H9 (cell line): ENCODE data around the gene BMERB1. TPM values are rescaled to one million over a fixed set of nuclear protein-coding genes. Genes with fewer than 3 reads are reported as not detected.

Experiments
- DNase-seq: peaks from one replicate; pipeline ENCODE4 v3.0.0-alpha.2; 2017
- H2AFZ ChIP-seq: one replicate; pipeline ENCODE4 v1.6.1; 2013; ENCODE audit warnings: mild to moderate bottlenecking, low read length, control low read depth, moderate library complexity
- H2AK5ac ChIP-seq: 2 replicates; pipeline ENCODE4 v1.6.1; 2013; ENCODE audit warnings: low read length, control low read depth, mixed read lengths; ENCODE audit not compliant: insufficient read length
- H2BK120ac ChIP-seq: one replicate; pipeline ENCODE4 v1.6.1; 2013; ENCODE audit warnings: low read depth, mild to moderate bottlenecking, low read length, control low read depth, inconsistent platforms; ENCODE audit not compliant: poor library complexity, severe bottlenecking
- H2BK12ac ChIP-seq: 2 replicates; pipeline ENCODE4 v1.6.1; 2013; ENCODE audit warnings: low read length, control low read depth, mixed read lengths, low read depth; ENCODE audit not compliant: insufficient read length
- H2BK15ac ChIP-seq: 2 replicates; pipeline ENCODE4 v1.6.1; 2013; ENCODE audit warnings: low read depth, low read length, control low read depth
- H2BK20ac ChIP-seq: one replicate; pipeline ENCODE4 v1.6.1; 2013; ENCODE audit warnings: low read depth, mild to moderate bottlenecking, low read length, control low read depth, inconsistent platforms; ENCODE audit not compliant: poor library complexity, severe bottlenecking
- H2BK5ac ChIP-seq: 2 replicates; pipeline ENCODE4 v1.6.1; 2013; ENCODE audit warnings: low read length, control low read depth, mixed read lengths; ENCODE audit not compliant: insufficient read length
- H3K14ac ChIP-seq: 2 replicates; pipeline ENCODE4 v1.6.1; 2013; ENCODE audit warnings: low read length, control low read depth; ENCODE audit not compliant: insufficient read depth
- H3K18ac ChIP-seq: 2 replicates; pipeline ENCODE4 v1.6.1; 2013; ENCODE audit warnings: low read depth, mild to moderate bottlenecking, mixed read lengths, low read length, control low read depth; ENCODE audit not compliant: insufficient read length
- H3K23ac ChIP-seq: 2 replicates; pipeline ENCODE4 v1.6.1; 2013; ENCODE audit warnings: low read length, control low read depth, mixed read lengths, low read depth; ENCODE audit not compliant: insufficient read length
- H3K23me2 ChIP-seq: 2 replicates; pipeline ENCODE4 v1.6.1; 2013; ENCODE audit warnings: low read depth, mild to moderate bottlenecking, mixed read lengths, low read length, control low read depth; ENCODE audit not compliant: insufficient read length, poor library complexity, severe bottlenecking
- H3K27ac ChIP-seq: 2 replicates; pipeline ENCODE4 v1.5.1; 2013; ENCODE audit warnings: low read length, control low read depth, mixed read lengths, low read depth; ENCODE audit not compliant: insufficient read length
- H3K27me3 ChIP-seq: 2 replicates; pipeline ENCODE4 v1.6.1; 2013; ENCODE audit warnings: low read length, control low read depth, inconsistent platforms; ENCODE audit not compliant: insufficient read depth
- H3K4ac ChIP-seq: 2 replicates; pipeline ENCODE4 v1.6.1; 2013; ENCODE audit warnings: low read depth, mild to moderate bottlenecking, control low read depth, inconsistent platforms, low read length, moderate library complexity
- H3K4me1 ChIP-seq: 2 replicates; pipeline ENCODE4 v1.6.1; 2013; ENCODE audit warnings: low read length, control low read depth, inconsistent platforms; ENCODE audit not compliant: insufficient read depth
- H3K4me2 ChIP-seq: 2 replicates; pipeline ENCODE4 v1.6.1; 2013; ENCODE audit warnings: low read length, control low read depth, mixed read lengths; ENCODE audit not compliant: insufficient read length, insufficient read depth
- H3K56ac ChIP-seq: 2 replicates; pipeline ENCODE4 v1.6.1; 2013; ENCODE audit warnings: low read depth, mild to moderate bottlenecking, mixed read lengths, low read length, control low read depth; ENCODE audit not compliant: insufficient read length
- H3K79me1 ChIP-seq: 2 replicates; pipeline ENCODE4 v1.6.1; 2013; ENCODE audit warnings: low read depth, mild to moderate bottlenecking, moderate library complexity, low read length, control low read depth, inconsistent platforms; ENCODE audit not compliant: insufficient read depth, poor library complexity, severe bottlenecking
- H3K79me2 ChIP-seq: 2 replicates; pipeline ENCODE4 v1.6.1; 2013; ENCODE audit warnings: low read length, control low read depth, inconsistent platforms; ENCODE audit not compliant: insufficient read depth
- H3K9ac ChIP-seq: 2 replicates; pipeline ENCODE4 v1.6.1; 2013; ENCODE audit warnings: low read length, control low read depth, mixed read lengths; ENCODE audit not compliant: insufficient read length; ENCODE audit errors: extremely low read depth
- H3K9me3 ChIP-seq: one replicate; pipeline ENCODE4 v1.6.1; 2013; ENCODE audit warnings: low read depth, low read length, inconsistent platforms; ENCODE audit not compliant: control insufficient read depth
- H3T11ph ChIP-seq: one replicate; pipeline ENCODE4 v1.6.1; 2013; ENCODE audit warnings: mild to moderate bottlenecking, low read length, control low read depth, inconsistent platforms
- H4K20me1 ChIP-seq: one replicate; pipeline ENCODE4 v1.6.1; 2013; ENCODE audit not compliant: control insufficient read depth, insufficient read length, insufficient read depth
- H4K5ac ChIP-seq: 2 replicates; pipeline ENCODE4 v1.6.1; 2013; ENCODE audit warnings: low read depth, mild to moderate bottlenecking, mixed read lengths, low read length, control low read depth; ENCODE audit not compliant: insufficient read length
- H4K8ac ChIP-seq: replicated peaks from 2 replicates; pipeline ENCODE4 v1.6.1; 2013; ENCODE audit warnings: low read length, control low read depth, mixed read lengths, low read depth; ENCODE audit not compliant: insufficient read length
- H4K91ac ChIP-seq: 2 replicates; pipeline ENCODE4 v1.6.1; 2013; ENCODE audit warnings: low read depth, mild to moderate bottlenecking, moderate library complexity, mixed read lengths, low read length, control low read depth; ENCODE audit not compliant: insufficient read length
- H3K27ac Mint-ChIP-seq, 3 experiments: 2 replicates in 2 of 3; 3 replicates in 1 of 3; pipeline ENCODE4 v1.8.0; 2020 to 2021; ENCODE audit warnings: mixed read lengths in 3 of 3, mild to moderate bottlenecking in 1 of 3, moderate library complexity in 1 of 3
- H3K27me3 Mint-ChIP-seq: 2 replicates; pipeline ENCODE4 v1.8.0; 2021; ENCODE audit warnings: low read depth, mild to moderate bottlenecking, moderate library complexity, mixed read lengths
- H3K36me3 Mint-ChIP-seq, 3 experiments: 2 replicates in 2 of 3; 3 replicates in 1 of 3; pipeline ENCODE4 v1.8.0; 2020 to 2021; ENCODE audit warnings: low read depth in 3 of 3, mixed read lengths in 3 of 3; ENCODE audit not compliant: insufficient read depth in 1 of 3
- H3K4me1 Mint-ChIP-seq, 2 experiments: 2 replicates each; pipeline ENCODE4 v1.8.0; 2020; ENCODE audit warnings: mixed read lengths in 2 of 2
- H3K4me3 Mint-ChIP-seq, 2 experiments: 2 replicates in 1 of 2; 3 replicates in 1 of 2; pipeline ENCODE4 v1.8.0; 2020 to 2021; ENCODE audit warnings: mild to moderate bottlenecking in 2 of 2, mixed read lengths in 2 of 2, moderate library complexity in 1 of 2
- H3K9me3 Mint-ChIP-seq, 2 experiments: 2 replicates in 1 of 2; 3 replicates in 1 of 2; pipeline ENCODE4 v1.8.0; 2020; ENCODE audit warnings: mild to moderate bottlenecking in 2 of 2, mixed read lengths in 2 of 2, moderate library complexity in 1 of 2
- WGBS: extraction: QIAGEN DNeasy Blood & Tissue Kit; methylation state at CpG from one replicate; pipeline ENCODE4 v1.1.7; 2013; ENCODE audit warnings: missing lambda C conversion rate, low lambda C conversion rate, mixed read lengths; ENCODE audit not compliant: insufficient read length; ENCODE audit errors: extremely low coverage; 5-methylcytosine and 5-hydroxymethylcytosine counted together
- total RNA-seq: library from RNA; stranded (reverse); gene quantifications from 2 replicates; pipeline ENCODE4 v1.2.1, GENCODE V29; 2021
- TF ChIP-seq, protein P1 (sequence below): fragments of 200-600 bp; sonication (generic); conservative IDR thresholded peaks from 3 replicates; pipeline ENCODE4 v1.8.0; 2021; ENCODE audit warnings: antibody characterized with exemption, mild to moderate bottlenecking

BMERB1 gene
- total RNA-seq, 1 experiment from 2014 or later = 19.5 TPM

DNA sequence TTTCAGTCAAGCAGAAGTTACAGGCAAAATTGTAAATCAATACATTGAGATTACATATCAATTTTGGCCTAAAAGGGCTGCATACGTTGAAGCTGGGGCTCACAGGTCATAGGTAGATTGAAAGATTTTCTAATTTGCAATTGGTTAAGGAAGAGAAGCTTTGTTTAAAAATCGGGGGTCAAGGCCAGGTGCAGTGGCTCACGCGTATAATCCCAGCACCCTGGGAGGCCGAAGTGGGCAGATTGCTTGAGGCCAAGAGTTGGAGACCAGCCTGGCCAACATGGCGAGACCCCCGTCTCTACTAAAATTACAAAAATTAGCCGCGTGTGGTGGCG lies 140.2 kb downstream of the BMERB1 start:
- Histone ChIP-seq H4K20me1 (no peaks in the 10 kb centered on the region), H3K4me2 (no peak overlapping the region), H3K4ac (no peak overlapping the region), H3K56ac (no peak overlapping the region), H3K27ac (no peak overlapping the region), H2BK12ac (no peak overlapping the region), H3K9ac (no peak overlapping the region), H2BK120ac (no peak overlapping the region), H3K18ac (no peak overlapping the region), H3K79me2 (no peaks in the 10 kb centered on the region), H3K4me1 (peaks cover 2% of the 10 kb centered on the region; the same call in 1 of the 2 replicates), H3K27me3 (no peaks in the 10 kb centered on the region), H4K8ac (no peak overlapping the region), H2AFZ (no peak overlapping the region), H3K23me2 (no peaks in the 10 kb centered on the region), H3K14ac (no peak overlapping the region), H4K91ac (no peak overlapping the region), H2AK5ac (no peak overlapping the region), H3K79me1 (no peaks in the 10 kb centered on the region), H2BK20ac (no peak overlapping the region), H4K5ac (no peak overlapping the region), H2BK15ac (no peak overlapping the region), H3K23ac (no peak overlapping the region), H3T11ph (no peak overlapping the region), H3K9me3 (no peaks in the 10 kb centered on the region), H2BK5ac (no peak overlapping the region)
- no peak for DNase-seq
- TF ChIP-seq, protein P1, sequence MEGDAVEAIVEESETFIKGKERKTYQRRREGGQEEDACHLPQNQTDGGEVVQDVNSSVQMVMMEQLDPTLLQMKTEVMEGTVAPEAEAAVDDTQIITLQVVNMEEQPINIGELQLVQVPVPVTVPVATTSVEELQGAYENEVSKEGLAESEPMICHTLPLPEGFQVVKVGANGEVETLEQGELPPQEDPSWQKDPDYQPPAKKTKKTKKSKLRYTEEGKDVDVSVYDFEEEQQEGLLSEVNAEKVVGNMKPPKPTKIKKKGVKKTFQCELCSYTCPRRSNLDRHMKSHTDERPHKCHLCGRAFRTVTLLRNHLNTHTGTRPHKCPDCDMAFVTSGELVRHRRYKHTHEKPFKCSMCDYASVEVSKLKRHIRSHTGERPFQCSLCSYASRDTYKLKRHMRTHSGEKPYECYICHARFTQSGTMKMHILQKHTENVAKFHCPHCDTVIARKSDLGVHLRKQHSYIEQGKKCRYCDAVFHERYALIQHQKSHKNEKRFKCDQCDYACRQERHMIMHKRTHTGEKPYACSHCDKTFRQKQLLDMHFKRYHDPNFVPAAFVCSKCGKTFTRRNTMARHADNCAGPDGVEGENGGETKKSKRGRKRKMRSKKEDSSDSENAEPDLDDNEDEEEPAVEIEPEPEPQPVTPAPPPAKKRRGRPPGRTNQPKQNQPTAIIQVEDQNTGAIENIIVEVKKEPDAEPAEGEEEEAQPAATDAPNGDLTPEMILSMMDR = no peak
- H3K36me3 Mint-ChIP-seq = peaks cover 6 to 10% (median 10%) of the 10 kb centered on the region in 3 experiments; a peak in 5 of 7 replicates
- no peaks in the 10 kb centered on the region for H3K27me3 Mint-ChIP-seq
- peaks cover 15 to 21% of the 10 kb centered on the region in 2 experiments for H3K4me1 Mint-ChIP-seq
- no peaks in the 10 kb centered on the region; a peak in 1 of 5 replicates for H3K9me3 Mint-ChIP-seq
- H3K4me3 Mint-ChIP-seq = no peak overlapping the region
- H3K27ac Mint-ChIP-seq = no peak overlapping the region
- no CpG with 5 or more reads among the region's 10 CpGs for WGBS
